IPS-15b (cell line): Measurements from ENCODE around the gene ADAT1.

Experiments used
- H3K27me3 ChIP-seq: one replicate; pipeline ENCODE4 v1.6.1; 2013; ENCODE audit warnings: low read length; ENCODE audit not compliant: control insufficient read depth, insufficient read depth
- H3K36me3 ChIP-seq: one replicate; pipeline ENCODE4 v1.6.1; 2013; ENCODE audit warnings: low read length; ENCODE audit not compliant: control insufficient read depth, insufficient read depth
- H3K4me1 ChIP-seq: one replicate; pipeline ENCODE4 v1.6.1; 2013; ENCODE audit warnings: mild to moderate bottlenecking, low read length; ENCODE audit not compliant: control insufficient read depth, insufficient read depth
- H3K4me3 ChIP-seq: one replicate; pipeline ENCODE4 v1.5.1; 2013; ENCODE audit warnings: low read depth, low read length
- H3K9ac ChIP-seq: one replicate; pipeline ENCODE4 v1.6.1; 2013; ENCODE audit warnings: low read depth, mild to moderate bottlenecking, low read length
- H3K9me3 ChIP-seq: one replicate; pipeline ENCODE4 v1.6.1; 2013; ENCODE audit warnings: mild to moderate bottlenecking, low read length; ENCODE audit not compliant: control insufficient read depth, insufficient read depth

ADAT1 gene

DNA sequence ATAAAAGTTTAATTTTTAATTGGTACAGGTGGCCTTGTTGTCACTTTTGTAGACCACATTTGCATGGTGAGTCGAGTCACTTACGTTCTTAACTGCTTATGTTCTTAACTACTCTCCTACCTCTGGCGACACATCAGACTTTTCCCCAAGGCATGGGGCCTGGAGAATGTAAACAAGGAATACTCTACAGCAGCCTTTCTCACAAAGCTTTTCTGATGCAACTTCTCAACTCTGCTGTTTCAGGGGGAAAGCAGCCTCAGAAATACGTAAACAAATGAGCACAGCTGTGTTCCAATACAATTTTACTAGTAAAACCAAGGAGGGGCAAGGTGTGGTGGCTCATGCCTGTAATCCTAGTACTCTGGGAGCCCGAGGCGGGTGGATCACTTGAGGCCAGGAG lies 17.5 kb upstream of the ADAT1 start:
- Histone ChIP-seq H3K27me3 (no peaks in the 10 kb centered on the region), H3K4me3 (no peak overlapping the region), H3K9ac (no peak overlapping the region), H3K4me1 (no peaks in the 10 kb centered on the region), H3K36me3 (peaks cover 31% of the 10 kb centered on the region), H3K9me3 (no peaks in the 10 kb centered on the region)

GRCh38 chr16:75635036-75635435 lies 12.0 kb upstream of the ADAT1 start:
- H3K4me1 ChIP-seq, result no peaks in the 10 kb centered on the region
- H3K4me3 ChIP-seq, result no peak overlapping the region
- H3K9me3 ChIP-seq, result no peaks in the 10 kb centered on the region
- no peak overlapping the region for H3K9ac ChIP-seq
- H3K36me3 ChIP-seq, result peaks cover 58% of the 10 kb centered on the region
- H3K27me3 ChIP-seq, result no peaks in the 10 kb centered on the region

- Histone ChIP-seq H3K4me3 (no peak overlapping the region), H3K4me1 (no peaks in the 10 kb centered on the region), H3K9ac (no peak overlapping the region), H3K9me3 (no peaks in the 10 kb centered on the region), H3K36me3 (peaks cover 73% of the 10 kb centered on the region), H3K27me3 (no peaks in the 10 kb centered on the region)
Observed at GRCh38 chr16:75632857-75633256, 9.8 kb upstream of the ADAT1 start.

- peaks cover 61% of the 10 kb centered on the region for H3K36me3 ChIP-seq
- no peaks in the 10 kb centered on the region for H3K9me3 ChIP-seq
- no peak overlapping the region for H3K9ac ChIP-seq
- no peaks in the 10 kb centered on the region for H3K4me1 ChIP-seq
- H3K4me3 ChIP-seq, result no peak overlapping the region
- no peaks in the 10 kb centered on the region for H3K27me3 ChIP-seq
Observed at GRCh38 chr16:75630052-75630451, 7.0 kb upstream of the ADAT1 start.

DNA sequence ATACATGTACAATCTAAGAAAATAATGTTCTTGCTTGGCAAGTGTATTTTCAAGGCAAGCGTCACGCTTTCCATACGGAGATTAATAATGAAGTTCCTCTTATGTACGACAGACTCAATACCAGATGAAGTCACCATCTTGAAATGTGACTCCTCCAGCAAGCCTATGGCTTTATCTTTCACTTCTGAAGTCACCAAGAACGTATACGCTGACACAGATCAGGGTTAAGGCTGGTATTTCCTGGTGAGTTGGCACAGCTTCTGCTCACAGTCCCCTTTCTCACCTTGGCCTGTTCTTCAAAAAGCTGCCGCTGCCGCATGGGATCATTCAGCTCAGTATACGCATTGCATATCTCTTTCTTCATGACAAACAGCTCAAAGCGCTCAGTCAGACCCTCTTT lies 6.1 kb upstream of the ADAT1 start:
- Histone ChIP-seq H3K4me1 (no peaks in the 10 kb centered on the region), H3K9ac (no peak overlapping the region), H3K36me3 (peaks cover 53% of the 10 kb centered on the region), H3K4me3 (no peak overlapping the region), H3K27me3 (no peaks in the 10 kb centered on the region), H3K9me3 (no peaks in the 10 kb centered on the region)

DNA sequence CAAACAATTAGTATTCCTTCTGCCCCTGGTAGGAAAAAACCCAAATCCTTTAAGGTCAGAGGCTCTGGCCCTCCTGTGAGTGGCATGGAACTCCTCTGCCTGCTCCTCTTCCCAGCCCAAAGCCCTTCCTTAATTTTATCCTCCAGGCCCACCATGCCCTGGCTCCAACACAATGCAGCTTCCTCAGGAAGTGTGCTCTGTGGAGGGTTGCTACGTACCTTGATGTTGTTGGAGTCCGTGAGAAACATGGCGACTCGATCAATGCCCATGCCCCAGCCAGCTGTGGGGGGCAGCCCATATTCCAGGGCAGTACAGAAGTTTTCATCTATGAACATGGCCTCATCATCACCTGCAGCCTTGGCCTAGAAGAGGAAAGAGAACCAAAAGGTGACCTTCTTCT lies 5.3 kb upstream of the ADAT1 start:
- Histone ChIP-seq H3K36me3 (peaks cover 45% of the 10 kb centered on the region), H3K27me3 (no peaks in the 10 kb centered on the region), H3K9me3 (no peaks in the 10 kb centered on the region), H3K4me1 (no peaks in the 10 kb centered on the region), H3K9ac (no peak overlapping the region), H3K4me3 (no peak overlapping the region)

DNA sequence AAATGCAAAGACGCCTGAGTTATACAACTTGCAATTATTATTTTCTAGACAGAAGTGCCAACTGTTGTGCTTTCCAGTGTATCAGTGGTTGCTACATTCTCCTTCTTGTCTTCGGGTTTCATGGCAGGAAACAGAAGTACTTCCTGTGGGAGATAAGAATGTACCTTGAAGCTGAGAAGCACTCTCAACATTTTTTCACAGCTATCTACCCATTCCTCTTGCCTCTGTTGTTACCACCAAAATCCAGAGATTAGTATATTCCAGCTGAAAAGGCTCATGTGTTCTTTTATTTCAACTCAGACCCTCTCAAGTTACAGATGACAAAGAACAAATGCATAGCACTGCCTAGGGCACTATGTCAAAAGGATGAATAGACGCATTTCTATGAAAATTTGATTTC lies 4.8 kb upstream of the ADAT1 start:
- no peaks in the 10 kb centered on the region for H3K4me1 ChIP-seq
- H3K9me3 ChIP-seq, result no peaks in the 10 kb centered on the region
- H3K4me3 ChIP-seq, result no peak overlapping the region
- no peak overlapping the region for H3K9ac ChIP-seq
- no peaks in the 10 kb centered on the region for H3K27me3 ChIP-seq
- H3K36me3 ChIP-seq, result peaks cover 44% of the 10 kb centered on the region

- Histone ChIP-seq H3K9ac (no peak overlapping the region), H3K36me3 (peaks cover 39% of the 10 kb centered on the region), H3K27me3 (no peaks in the 10 kb centered on the region), H3K4me1 (no peaks in the 10 kb centered on the region), H3K9me3 (no peaks in the 10 kb centered on the region), H3K4me3 (no peak overlapping the region)
Observed at GRCh38 chr16:75626806-75627205, 3.7 kb upstream of the ADAT1 start.

DNA sequence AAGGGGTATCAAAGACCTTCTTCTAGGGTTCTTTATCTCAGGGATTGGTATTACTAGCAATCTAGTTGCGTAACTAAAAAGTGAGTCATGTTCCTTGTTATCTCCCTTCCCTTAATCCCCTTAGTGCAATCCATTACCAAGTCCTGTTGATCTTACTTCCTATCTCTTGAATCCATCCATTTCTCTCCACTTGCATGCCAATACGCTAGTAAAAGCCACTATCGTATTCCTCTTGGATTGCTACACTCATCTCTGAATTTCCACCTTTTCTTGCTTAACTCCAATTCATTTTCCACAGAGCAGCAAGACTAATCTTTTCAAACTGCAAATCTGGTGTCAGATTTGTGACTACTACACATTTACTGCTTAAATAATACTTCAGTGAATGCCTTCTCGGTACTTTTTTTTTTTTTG lies 1.8 kb upstream of the ADAT1 start:
- no peaks in the 10 kb centered on the region for H3K9me3 ChIP-seq
- no peak overlapping the region for H3K9ac ChIP-seq
- no peak overlapping the region for H3K4me3 ChIP-seq
- peaks cover 28% of the 10 kb centered on the region for H3K36me3 ChIP-seq
- no peaks in the 10 kb centered on the region for H3K27me3 ChIP-seq
- no peaks in the 10 kb centered on the region for H3K4me1 ChIP-seq

DNA sequence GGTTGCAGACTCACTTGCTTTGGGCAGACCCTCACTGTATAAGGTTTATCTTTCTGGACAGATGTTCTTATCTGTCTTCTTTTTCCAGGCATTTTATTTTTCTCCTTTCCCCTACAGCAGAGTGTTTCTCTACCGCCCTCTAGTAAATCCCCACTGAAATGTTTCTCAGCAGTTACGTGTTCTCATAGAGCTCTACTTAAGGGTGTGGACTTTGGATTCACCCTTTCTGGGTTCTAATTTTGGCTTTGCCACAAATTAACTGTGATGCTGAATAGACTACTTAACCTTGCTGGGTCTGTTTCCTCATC lies 2.0 kb downstream of the ADAT1 start:
- H3K36me3 ChIP-seq, result peaks cover 21% of the 10 kb centered on the region
- H3K4me1 ChIP-seq, result no peaks in the 10 kb centered on the region
- H3K9me3 ChIP-seq, result no peaks in the 10 kb centered on the region
- no peak overlapping the region for H3K9ac ChIP-seq
- no peak overlapping the region for H3K4me3 ChIP-seq
- no peaks in the 10 kb centered on the region for H3K27me3 ChIP-seq

GRCh38 chr16:75620326-75621169 lies 2.5 kb downstream of the ADAT1 start:
- Histone ChIP-seq H3K9me3 (no peaks in the 10 kb centered on the region), H3K9ac (no peak overlapping the region), H3K4me1 (no peaks in the 10 kb centered on the region), H3K27me3 (no peaks in the 10 kb centered on the region), H3K36me3 (peaks cover 21% of the 10 kb centered on the region), H3K4me3 (no peak overlapping the region)

- no peaks in the 10 kb centered on the region for H3K4me1 ChIP-seq
- no peaks in the 10 kb centered on the region for H3K9me3 ChIP-seq
- H3K36me3 ChIP-seq, result peaks cover 25% of the 10 kb centered on the region
- H3K4me3 ChIP-seq, result no peak overlapping the region
- no peak overlapping the region for H3K9ac ChIP-seq
- H3K27me3 ChIP-seq, result no peaks in the 10 kb centered on the region
Observed at GRCh38 chr16:75618780-75619179, 4.3 kb downstream of the ADAT1 start.
